Activated CD4-positive, alpha-beta T cell treated with anti-CD3 and anti-CD28 coated beads, Interleukin-2, Interleukin-6, amounts not matched to agents 100 ng/mL and 50 ng/mL, durations not matched to agents 16 hours and 8 hours (primary cell): ENCODE data around the gene TTC27.
"Not testable (repeated sequence)": the region's sequence is repeated elsewhere in the genome, so short reads cannot be mapped to it uniquely, and the experiment has no call there.

Source experiments
- DNase-seq: peaks from one replicate; pipeline ENCODE4 v3.0.0-alpha.2; 2020

Gene TTC27

GRCh38 chr2:32812316-32812715 is 184.5 kb downstream of the TTC27 start:
- no peak for DNase-seq

DNA sequence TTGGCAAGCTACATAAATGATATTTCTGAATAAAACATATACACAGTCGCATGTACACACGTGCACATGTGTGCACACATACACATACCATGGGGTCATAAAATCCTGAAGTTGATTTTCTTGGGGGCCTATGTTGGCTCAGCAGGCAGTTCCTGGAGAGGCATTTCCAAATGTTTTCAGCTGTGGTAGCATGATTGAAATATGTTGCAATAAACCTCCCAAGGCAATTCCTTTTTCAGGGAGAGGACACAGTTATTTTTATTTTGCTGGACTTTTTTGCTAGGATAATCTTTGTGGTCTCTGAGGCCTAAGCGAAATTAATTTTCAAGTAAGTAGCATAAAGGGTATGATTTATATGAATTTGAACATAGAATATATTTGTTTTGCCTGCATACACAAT is 192.2 kb downstream of the TTC27 start:
- DNase-seq: no peak

DNA sequence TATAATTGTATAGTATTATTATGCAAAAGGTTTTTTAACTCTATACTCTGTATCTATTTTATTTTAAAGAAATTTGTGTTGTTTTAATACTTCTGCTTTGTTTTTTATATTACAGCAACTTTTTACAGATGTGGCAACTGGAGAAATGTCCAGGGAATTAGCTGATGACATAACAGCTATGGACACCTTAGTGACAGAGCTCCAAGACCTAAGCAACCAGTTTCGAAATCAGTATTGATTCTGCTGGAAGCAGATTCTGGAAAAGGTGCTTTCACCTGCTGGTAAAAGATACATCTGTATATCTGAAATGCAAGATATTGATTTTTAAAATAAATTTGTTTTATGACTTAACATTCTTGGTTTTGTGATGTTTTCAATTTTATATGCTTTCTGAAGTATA is 192.9 kb downstream of the TTC27 start:
- DNase-seq: no peak

DNA sequence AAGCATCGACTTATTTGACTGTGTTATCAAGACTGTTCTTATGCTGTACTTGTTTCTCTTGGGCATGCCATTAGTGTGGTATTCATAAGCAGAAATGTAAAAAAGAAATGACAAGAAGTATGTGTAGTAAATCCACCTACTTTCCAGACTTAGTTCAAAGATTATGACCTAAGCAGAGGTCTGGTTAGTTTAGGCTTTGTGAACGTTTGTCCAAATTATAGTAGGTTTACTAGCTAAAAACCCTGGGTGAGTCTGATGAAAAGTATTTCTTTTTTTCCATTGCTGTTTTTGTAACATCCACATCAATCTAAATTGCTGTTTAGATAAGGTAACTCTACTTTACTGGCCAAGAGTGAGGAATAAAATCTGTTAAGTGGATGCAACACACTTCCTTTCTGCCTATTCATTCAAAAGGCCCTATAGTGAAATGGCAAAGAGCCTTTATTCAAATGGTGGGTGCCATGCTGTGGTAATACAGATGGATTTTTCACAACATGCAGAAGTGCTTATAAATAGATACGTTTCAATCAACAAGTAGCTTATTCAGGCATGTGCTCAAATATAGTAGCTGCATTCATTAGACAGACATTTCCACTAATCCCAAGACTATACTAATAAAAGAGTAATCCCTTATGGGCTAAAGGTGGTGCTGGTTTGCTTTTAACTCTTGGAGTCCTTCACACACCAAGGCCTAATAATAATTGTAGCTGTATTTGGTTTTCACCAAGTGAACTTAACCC is 196.4 kb downstream of the TTC27 start:
- DNase-seq: no peak

- DNase-seq: no peak
Observed at GRCh38 chr2:32825291-32825712, 197.5 kb downstream of the TTC27 start.

GRCh38 chr2:32830196-32830595 is 202.3 kb downstream of the TTC27 start:
- DNase-seq: no peak

DNA sequence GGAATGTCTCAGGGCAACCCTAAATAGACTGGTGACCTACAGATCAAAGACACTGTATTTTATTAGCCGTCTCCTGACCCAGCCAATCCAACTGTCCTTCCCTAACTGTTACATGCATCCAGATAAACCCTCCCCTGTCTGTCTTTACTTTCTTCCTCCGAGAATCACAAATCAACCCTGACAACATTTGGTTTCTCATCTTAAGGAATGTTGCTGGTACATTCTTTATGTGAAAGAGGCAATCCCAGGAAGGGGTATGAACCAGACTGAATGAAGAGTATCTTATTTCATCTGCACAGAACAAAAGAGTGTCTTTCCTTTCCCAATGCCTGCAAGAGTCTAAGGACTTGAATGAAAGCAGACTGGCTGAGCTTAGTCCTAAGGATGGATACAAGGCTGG is 205.0 kb downstream of the TTC27 start:
- DNase-seq: no peak

DNA sequence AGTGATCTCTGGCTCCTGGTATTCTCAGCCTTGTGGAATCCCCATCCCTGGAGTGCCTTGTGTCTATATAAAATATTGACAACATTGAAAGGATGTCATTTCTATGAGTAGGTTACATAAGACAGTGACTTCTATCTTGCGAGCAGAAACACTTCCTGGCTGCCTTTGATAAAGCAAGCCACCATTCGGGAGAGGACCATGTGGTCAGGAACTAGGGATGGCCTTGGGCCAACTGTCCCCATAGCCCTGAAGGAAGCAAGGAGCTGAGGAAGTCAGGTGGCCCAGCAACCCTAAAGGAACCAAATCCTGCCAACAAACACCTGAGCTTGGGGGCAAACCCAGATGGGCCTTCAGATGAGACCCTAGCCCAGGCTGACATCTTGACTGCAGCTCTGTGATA is 205.9 kb downstream of the TTC27 start:
- DNase-seq: no peak

- no peak for DNase-seq
Observed at GRCh38 chr2:32835148-32835547, 207.3 kb downstream of the TTC27 start.

DNA sequence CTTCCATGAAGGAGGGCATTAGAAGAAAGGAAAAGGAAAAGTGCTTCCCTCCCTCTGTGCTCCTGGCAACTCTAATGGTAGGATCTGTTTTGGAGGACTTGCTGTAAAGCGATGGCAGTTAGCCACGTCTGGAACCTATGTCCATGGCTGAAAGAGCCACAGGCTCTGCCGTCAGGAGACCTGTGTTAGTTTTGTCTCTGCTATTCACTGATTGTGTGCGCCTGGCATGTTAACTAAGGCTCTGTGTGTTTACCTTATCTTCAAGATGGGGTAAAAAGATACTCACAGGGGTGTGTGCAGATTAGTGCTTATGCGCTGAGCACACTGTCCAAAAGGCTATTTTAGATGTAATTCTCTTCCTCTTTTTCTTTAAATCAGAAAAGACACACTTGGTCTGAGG is 209.1 kb downstream of the TTC27 start:
- no peak for DNase-seq

DNA sequence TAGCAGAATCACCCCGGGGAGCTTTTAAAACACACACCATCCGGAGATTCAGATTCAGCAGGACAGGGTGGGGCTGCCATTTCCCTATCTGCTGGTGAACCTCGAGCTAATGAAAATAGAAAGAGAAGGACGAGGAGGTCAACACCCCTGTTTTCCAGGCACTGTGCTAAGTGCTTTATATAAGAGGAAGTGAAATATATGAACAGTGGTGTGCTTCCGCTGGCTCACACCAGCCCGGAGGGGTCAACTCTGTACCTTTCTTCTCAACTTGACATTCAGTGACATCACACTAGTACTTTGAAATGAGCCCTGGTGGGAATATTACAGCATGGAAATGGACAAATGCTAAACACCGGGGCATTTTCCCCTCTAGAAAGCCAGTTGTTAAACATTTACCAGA is 210.6 kb downstream of the TTC27 start:
- no peak for DNase-seq

GRCh38 chr2:32838949-32839348 is 211.1 kb downstream of the TTC27 start:
- no peak for DNase-seq

DNA sequence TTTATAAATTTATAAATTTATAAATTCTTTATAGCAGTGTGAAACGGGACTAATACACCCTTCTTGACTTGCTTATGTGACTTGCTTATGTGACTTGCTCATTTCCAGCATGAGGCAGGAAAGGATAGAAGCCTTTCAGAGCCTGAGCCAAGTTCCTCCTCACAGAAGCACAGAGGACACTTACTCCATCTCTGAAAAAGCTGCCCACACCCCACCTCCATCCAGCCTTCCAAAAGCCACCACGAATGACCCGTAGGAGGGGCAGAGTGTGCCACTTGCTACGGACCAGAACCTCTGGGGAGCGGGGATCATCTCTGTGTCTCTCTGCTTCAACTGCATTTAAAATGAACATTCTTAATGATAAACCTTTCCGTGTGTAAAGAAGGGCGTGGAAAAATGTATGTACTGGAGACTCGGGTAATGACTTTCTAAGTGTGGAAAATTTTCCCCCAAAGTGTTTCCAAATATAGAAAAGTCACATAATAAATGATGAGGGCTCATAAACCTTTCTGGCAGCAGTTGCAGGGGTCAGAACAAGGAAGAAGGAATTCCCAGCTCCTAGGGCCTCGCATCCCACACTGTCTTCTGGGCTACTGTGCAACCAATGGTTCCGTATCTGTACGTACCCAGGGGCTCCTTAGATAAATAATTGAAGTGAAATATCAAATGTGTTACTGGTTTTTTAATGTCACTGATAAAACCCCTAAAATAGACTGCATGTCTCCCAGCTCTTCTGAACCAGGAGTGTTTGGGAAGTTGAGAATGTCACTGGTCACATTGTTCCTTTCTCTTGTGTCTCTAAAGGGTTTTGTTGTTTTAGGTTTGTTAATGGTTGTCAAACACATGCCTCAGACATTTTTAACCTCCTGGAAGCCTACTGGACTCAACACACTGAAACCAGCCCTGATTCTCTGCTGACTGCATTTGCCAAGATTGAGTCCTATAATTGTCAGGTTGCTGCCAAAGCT is 214.4 kb downstream of the TTC27 start:
- DNase-seq: no peak

DNA sequence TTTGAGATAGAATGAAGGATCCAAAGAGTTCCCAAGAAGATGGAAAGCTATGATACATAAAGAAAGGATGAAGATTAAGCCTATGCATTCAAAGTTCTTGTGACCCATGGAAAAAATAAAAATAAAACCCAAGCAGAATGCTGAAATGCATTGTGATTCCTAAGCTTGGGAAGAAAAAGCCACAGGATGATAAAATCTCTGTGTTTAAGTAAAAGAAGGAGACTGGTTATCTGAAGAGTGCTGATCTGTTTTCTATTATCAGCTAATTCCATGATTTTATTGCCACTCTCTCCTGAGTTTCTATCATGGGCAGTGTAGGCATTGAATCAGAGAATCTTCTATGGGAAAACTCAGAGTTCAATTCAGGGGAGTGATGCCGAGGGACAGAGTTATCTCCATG is 215.8 kb downstream of the TTC27 start:
- no peak for DNase-seq

GRCh38 chr2:32844253-32844652 is 216.4 kb downstream of the TTC27 start:
- no peak for DNase-seq

DNA sequence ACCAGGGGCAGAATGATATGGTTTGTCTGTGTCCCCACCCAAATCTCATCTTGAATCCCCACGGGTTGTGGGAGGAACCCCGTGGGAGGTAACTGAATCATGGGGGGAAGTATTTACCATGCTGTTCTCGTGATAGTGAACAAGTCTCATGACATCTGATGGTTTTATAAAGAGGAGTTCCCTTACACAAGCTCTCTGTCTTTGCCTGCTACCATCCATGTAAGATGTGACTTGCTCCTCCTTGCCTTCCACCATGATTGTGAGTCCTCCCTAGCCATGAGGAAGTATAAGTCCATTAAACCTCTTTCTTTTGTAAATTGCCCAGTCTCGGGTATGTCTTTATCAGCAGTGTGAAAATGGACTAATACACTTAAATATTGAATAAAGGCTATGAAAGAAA is 218.4 kb downstream of the TTC27 start:
- DNase-seq: not testable (repeated sequence)

GRCh38 chr2:32847734-32848133 is 219.9 kb downstream of the TTC27 start:
- no peak for DNase-seq

GRCh38 chr2:32849456-32850194 is 221.8 kb downstream of the TTC27 start:
- DNase-seq: no peak

- no peak for DNase-seq
Observed at GRCh38 chr2:32851777-32852439, 224.1 kb downstream of the TTC27 start.

DNA sequence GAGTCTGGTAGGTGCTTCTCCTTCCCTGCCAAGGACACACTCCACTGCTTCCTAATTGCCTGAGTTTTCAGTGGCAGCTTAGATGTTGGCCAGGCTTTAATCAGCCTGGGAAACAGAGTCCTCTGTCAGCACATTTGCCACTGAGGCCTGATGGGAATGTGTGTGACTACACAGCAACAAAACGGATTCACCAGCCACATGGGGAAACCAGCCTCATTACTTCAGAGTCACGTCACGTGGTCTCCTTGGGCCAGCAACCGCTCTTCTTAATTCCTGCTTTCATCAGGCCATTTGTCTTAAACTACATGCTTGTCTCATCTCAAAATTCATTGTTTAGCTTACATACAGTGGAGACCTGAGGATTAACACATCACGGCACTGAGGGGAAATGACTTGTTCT is 225.0 kb downstream of the TTC27 start:
- no peak for DNase-seq

GRCh38 chr2:32856891-32857290 is 229.0 kb downstream of the TTC27 start:
- DNase-seq: no peak

DNA sequence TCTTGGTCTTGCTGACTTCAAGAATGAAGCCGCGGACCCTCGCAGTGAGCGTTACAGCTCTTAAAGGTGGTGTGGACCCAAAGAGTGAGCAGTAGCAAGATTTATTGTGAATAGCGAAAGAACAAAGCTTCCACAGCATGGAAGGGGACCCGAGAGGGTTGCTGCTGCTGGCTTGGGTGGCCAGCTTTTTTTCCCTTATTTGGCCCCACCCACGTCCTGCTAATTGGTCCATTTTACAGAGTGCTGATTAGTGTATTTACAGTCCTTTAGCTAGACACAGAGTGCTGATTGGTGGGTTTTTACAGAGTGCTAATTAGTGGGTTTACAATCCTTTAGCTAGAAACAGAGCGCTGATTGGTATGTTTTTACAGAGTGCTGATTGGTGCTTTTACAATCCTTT is 230.9 kb downstream of the TTC27 start:
- DNase-seq: no peak

DNA sequence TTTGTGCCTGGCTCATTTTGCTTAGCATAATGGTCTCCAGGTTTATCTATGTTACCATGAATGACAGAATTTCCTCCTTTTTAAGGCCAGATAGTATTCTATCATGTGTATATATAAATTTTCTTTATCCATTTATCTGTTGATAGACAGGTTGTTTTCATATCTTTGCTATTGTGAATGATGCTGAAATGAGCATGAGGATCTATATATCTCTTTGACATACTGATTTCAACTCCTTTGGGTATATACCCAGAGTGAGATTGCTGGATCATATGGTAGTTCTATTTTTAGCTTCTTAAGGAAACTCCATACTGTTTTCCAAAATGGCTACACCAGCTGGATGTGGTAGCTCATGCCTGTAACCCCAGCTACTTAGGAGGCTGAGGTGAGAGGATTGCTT is 232.5 kb downstream of the TTC27 start:
- DNase-seq: no peak
